Body of pancreas (tissue), 4 donors: ENCODE data around the gene MBD3. TPM values are rescaled to one million over a fixed set of nuclear protein-coding genes. Genes with fewer than 3 reads are reported as not detected.
A peak's percentile ranks its signal among the peaks of the same experiment; 100 is the strongest.

Experiments
- ATAC-seq: fragments of 150-250 bp; one replicate; pipeline ENCODE4 v1.9.1; 2016
- DNase-seq, 4 donors: peaks; one replicate each; pipeline ENCODE4 v3.0.0-alpha.2; 2019
- H3K27ac ChIP-seq, 4 donors: fragments of 200-600 bp; sonication (generic); 1 replicate in 3 of 4; 2 replicates in 1 of 4; pipeline versions ENCODE4 v1.5.1 to v1.6.1; 2016 to 2019; ENCODE audit warnings: mild to moderate bottlenecking in 1 of 4, mixed read lengths in 1 of 4, moderate library complexity in 1 of 4
- H3K27me3 ChIP-seq, 2 donors: fragments of 200-600 bp; sonication (generic); one replicate each; pipeline ENCODE4 v1.6.0; 2016; ENCODE audit warnings: mild to moderate bottlenecking in 1 of 2
- H3K36me3 ChIP-seq, 2 donors: fragments of 200-600 bp; sonication (generic); replicated peaks in 1 of 2; 2 replicates each; pipeline ENCODE4 v1.5.1; 2016; ENCODE audit warnings: low read depth in 2 of 2; ENCODE audit not compliant: insufficient read depth in 1 of 2
- H3K4me1 ChIP-seq: fragments of 200-600 bp; sonication (generic); one replicate; pipeline ENCODE4 v1.6.0; 2016
- H3K4me3 ChIP-seq, 2 donors: fragments of 200-600 bp; sonication (generic); 1 replicate in 1 of 2; 2 replicates in 1 of 2; pipeline ENCODE4 v1.5.1; 2016 to 2019
- H3K9me3 ChIP-seq, 3 donors: fragments of 200-600 bp; sonication (generic); 1 replicate in 2 of 3; 2 replicates in 1 of 3; pipeline ENCODE4 v1.5.1; 2016
- POLR2A ChIP-seq, 3 donors: fragments of 450-650 bp; IDR thresholded peaks; one replicate each; pipeline ENCODE4 v1.6.1; 2016; ENCODE audit warnings: antibody characterized with exemption in 3 of 3, mild to moderate bottlenecking in 2 of 3
- WGBS, 2 donors: methylation state at CpG; one replicate each; pipeline ENCODE4 v1.1.5; 2017; 5-methylcytosine and 5-hydroxymethylcytosine counted together
- intact Hi-C: fragments of 100-400 bp; cut with DNase I; formaldehyde crosslinking; loops from one replicate; pipeline ENCODE4 v1.15.1; 2023
- total RNA-seq, 2 donors: library from RNA; depleted of rRNA; stranded (reverse); fragments of >200 nt; gene quantifications; one replicate each; pipeline ENCODE4 v1.1.0, GENCODE V29; 2016
- TF ChIP-seq, protein P1 (sequence below), 7 experiments: fragments of 450-650 bp in 4 of 7; fragments of 200-600 bp in 3 of 7; sonication (generic) in 3 of 7; IDR thresholded peaks; one replicate each; pipeline ENCODE4 v1.5.1; 2016 to 2019; ENCODE audit warnings: antibody characterized with exemption in 7 of 7

MBD3 gene
- total RNA-seq, 2 donors from 2014 or later = 37.4 to 91.6 TPM

DNA sequence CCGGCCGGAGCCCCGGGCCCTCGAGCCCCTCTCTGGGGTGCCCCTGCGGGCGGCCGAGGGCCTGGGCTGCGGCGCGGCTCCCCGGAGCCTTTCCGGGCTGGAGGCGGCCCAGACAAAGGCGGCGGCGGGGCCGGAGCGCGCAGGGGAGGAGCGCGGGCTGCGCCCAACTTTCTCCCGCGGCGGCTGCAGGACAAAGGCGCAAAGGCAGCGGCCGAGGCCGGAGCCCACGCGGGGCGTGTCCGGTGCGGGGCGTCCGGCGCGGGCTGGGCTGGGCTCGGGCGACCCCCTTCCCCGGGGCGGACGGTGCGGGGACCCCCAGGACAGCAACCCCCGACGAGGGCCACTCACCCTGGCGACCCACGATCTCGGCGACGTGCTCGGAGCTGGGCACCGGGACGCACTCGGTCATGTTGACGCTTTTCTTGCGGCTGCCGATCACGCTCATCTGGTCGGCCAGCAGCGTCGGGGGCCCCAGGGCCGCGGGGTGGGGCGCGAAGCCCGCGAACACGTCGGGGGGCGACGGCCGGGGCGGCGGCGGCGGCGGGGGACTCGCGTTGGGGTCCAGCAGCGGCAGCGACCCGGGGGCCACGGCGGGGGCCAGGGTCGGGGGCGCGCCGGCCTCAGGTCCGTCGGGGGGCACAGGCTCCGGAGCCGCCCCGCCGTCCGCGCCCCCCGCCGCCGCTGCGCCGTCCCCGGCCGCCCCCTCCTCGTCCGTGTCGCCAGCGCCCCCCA lies 25.4 kb downstream of the MBD3 start:
- intact Hi-C loops = no loop called here
- H3K4me1 ChIP-seq = peaks cover 22% of the 10 kb centered on the region
- TF ChIP-seq, protein P1, sequence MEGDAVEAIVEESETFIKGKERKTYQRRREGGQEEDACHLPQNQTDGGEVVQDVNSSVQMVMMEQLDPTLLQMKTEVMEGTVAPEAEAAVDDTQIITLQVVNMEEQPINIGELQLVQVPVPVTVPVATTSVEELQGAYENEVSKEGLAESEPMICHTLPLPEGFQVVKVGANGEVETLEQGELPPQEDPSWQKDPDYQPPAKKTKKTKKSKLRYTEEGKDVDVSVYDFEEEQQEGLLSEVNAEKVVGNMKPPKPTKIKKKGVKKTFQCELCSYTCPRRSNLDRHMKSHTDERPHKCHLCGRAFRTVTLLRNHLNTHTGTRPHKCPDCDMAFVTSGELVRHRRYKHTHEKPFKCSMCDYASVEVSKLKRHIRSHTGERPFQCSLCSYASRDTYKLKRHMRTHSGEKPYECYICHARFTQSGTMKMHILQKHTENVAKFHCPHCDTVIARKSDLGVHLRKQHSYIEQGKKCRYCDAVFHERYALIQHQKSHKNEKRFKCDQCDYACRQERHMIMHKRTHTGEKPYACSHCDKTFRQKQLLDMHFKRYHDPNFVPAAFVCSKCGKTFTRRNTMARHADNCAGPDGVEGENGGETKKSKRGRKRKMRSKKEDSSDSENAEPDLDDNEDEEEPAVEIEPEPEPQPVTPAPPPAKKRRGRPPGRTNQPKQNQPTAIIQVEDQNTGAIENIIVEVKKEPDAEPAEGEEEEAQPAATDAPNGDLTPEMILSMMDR (IDR thresholded peaks at IDR 0.05) = no peak
- TF ChIP-seq POLR2A (IDR thresholded peaks at IDR 0.05) = peak in 1 of 3 donors; percentile 6
- 0 to 1% methylated on average over 3 to 44 of the region's 108 CpGs for WGBS, 2 donors
- ATAC-seq = peak; percentile 50
- H3K36me3 ChIP-seq = no peaks in the 10 kb centered on the region
- DNase-seq = peak; percentile 24 to 51 (median 44)
- H3K4me3 ChIP-seq = peak overlapping the region in 1 of 2 donors; percentile 52
- H3K9me3 ChIP-seq = no peaks in the 10 kb centered on the region
- H3K27me3 ChIP-seq = no peaks in the 10 kb centered on the region
- H3K27ac ChIP-seq = peak overlapping the region; percentile 65 to 85 (median 76)

DNA sequence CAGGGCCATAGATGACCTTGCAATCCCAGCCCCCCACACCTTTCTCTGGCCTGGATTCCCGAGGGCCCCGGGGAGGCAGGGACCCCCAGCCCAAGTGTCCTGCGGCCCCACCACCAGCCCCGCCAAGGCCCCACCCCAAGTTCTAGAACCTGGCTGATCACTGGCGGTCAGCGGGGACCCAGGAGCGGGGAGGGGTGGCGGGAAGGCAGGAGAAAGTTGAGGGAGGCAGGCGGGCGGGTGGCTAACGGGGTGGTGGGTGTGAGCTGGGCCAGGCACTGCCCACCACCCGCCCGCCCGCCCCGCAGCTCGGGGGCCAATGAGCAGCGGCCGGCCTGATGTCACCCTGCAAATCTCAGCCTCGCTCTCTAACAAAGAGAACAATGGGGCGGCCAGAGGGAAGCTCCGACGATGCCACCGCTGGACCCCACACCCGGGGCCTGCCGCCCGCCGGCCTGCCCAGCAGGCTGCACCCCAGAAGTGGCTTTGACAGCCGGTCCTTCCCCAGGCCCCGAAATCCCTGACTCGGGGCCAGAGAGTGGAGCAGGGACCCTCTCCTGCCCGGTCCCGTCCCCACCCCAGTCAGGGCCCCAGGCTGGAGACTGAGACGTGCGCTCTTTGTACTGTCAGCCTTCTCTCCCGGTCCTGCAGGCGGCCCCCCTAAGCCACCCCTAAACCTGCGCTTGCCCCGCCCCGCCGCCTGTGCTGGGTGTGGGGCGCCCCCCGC lies 26.1 kb downstream of the MBD3 start:
- H3K36me3 ChIP-seq = no peaks in the 10 kb centered on the region
- peaks cover 22% of the 10 kb centered on the region for H3K4me1 ChIP-seq
- ATAC-seq = peak; percentile 68
- peak; percentile 51 to 68 (median 64) for DNase-seq
- 18 to 75% methylated on average over 5 to 33 of the region's 42 CpGs for WGBS, 2 donors
- H3K4me3 ChIP-seq = peak overlapping the region in 1 of 2 donors; percentile 52
- H3K9me3 ChIP-seq = no peaks in the 10 kb centered on the region
- intact Hi-C loops = no loop called here
- peak; percentile 30 to 77 (median 72) for TF ChIP-seq POLR2A (IDR thresholded peaks at IDR 0.05)
- TF ChIP-seq, protein P1 (IDR thresholded peaks at IDR 0.05) = no peak
- H3K27me3 ChIP-seq = no peaks in the 10 kb centered on the region
- peak overlapping the region; percentile 65 to 85 (median 76) for H3K27ac ChIP-seq

DNA sequence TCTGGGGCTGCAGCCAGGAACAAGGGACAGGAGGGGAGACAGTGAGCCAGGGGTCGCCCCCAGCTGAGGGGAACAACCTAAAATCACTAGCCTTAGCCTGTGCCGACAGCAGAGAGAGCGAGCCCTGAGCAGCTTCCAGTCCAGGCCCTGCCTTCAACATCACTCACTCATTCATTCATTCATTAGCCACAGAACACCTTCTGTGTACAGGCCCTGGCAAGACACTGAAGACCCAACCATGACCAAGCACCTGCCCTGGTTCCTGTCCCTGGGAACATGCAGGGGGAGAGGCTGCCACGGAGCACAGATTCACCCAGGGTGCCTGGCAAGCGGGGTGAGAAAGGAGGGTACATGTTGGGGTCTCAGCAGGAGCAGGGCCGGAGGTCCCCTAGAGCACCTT lies 29.4 kb downstream of the MBD3 start:
- H3K4me1 ChIP-seq = peaks cover 16% of the 10 kb centered on the region
- no peaks in the 10 kb centered on the region for H3K9me3 ChIP-seq
- no peak overlapping the region for H3K4me3 ChIP-seq
- intact Hi-C loops = no loop called here
- WGBS, 2 donors = 83 to 87% methylated on average over 6 of the region's 6 CpGs
- no peaks in the 10 kb centered on the region for H3K27me3 ChIP-seq
- ATAC-seq (no peak), DNase-seq (no peak)
- no peak overlapping the region for H3K27ac ChIP-seq
- TF ChIP-seq, protein P1 (IDR thresholded peaks at IDR 0.05) = no peak
- no peak for TF ChIP-seq POLR2A (IDR thresholded peaks at IDR 0.05)
- no peaks in the 10 kb centered on the region for H3K36me3 ChIP-seq

DNA sequence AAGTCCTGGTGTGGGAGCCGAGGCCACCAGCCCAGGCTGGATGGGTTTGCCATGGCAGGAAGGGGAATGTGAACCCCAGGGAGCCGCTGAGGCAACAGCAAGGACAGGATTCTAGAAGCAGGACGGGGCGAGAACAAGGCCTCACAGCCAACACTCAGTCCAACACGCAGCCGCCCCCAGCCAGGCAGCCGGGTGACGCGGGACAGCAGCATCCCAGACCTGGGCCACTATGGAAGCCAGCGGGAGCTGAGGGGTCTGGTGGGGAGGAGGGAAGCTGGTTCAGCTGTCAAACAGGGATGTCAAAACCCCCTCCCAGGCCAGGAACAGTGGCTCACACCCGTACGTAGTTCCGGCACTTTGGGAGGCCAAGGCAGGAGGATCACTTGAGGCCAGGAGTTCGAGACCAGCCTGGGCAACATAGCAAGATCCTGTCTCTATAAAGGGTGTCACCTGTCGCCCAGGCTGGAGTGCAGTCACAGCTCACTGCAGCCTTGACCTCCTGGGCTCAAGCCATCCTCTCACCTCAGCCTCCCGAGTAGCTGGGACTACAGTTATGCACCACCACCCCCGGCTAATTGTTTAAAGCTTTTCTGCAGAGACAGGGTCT lies 31.3 kb downstream of the MBD3 start:
- DNase-seq (no peak), ATAC-seq (no peak)
- Histone ChIP-seq H3K27ac (no peak overlapping the region), H3K36me3 (no peaks in the 10 kb centered on the region), H3K9me3 (no peaks in the 10 kb centered on the region), H3K4me1 (peaks cover 8% of the 10 kb centered on the region), H3K4me3 (no peak overlapping the region), H3K27me3 (no peaks in the 10 kb centered on the region)
- WGBS, 2 donors = 86 to 95% methylated on average over 4 to 17 of the region's 17 CpGs
- intact Hi-C loops = no loop called here
- TF ChIP-seq, protein P1 (IDR thresholded peaks at IDR 0.05) = no peak
- no peak for TF ChIP-seq POLR2A (IDR thresholded peaks at IDR 0.05)
